NCI-H82 (cell line): ENCODE data around the gene NKTR.

Source experiments
- DNase-seq: peaks from one replicate; lab custom pipeline; 2025; lab: John Stamatoyannopoulos, UW

The NKTR gene

GRCh38 chr3:42681361-42682038 is 81.0 kb downstream of the NKTR start:
- no peak for DNase-seq

GRCh38 chr3:42682301-42683070 is 82.0 kb downstream of the NKTR start:
- no peak for DNase-seq

GRCh38 chr3:42683875-42684598 is 83.6 kb downstream of the NKTR start:
- no peak for DNase-seq

- no peak for DNase-seq
Measured at GRCh38 chr3:42684632-42685362, 84.3 kb downstream of the NKTR start.

GRCh38 chr3:42685363-42685881 is 84.9 kb downstream of the NKTR start, which contains the start of gene KLHL40:
KLHL40 (plus strand) TSS chr3:42685537; CDS start chr3:42685619, 82 bp downstream.
- no peak for DNase-seq

- DNase-seq, result no peak
Measured at GRCh38 chr3:42685891-42686820, 85.7 kb downstream of the NKTR start.

- DNase-seq, result no peak
Measured at GRCh38 chr3:42686832-42687650, 86.6 kb downstream of the NKTR start.

GRCh38 chr3:42688016-42688415 is 87.5 kb downstream of the NKTR start:
- DNase-seq, result no peak

GRCh38 chr3:42688487-42689420 is 88.3 kb downstream of the NKTR start:
- DNase-seq, result no peak

GRCh38 chr3:42689421-42690014 is 89.0 kb downstream of the NKTR start:
- no peak for DNase-seq

- no peak for DNase-seq
Measured at GRCh38 chr3:42690191-42690590, 89.7 kb downstream of the NKTR start.

- no peak for DNase-seq
Measured at GRCh38 chr3:42690766-42691680, 90.5 kb downstream of the NKTR start.

GRCh38 chr3:42691816-42692666 is 91.6 kb downstream of the NKTR start:
- no peak for DNase-seq

- DNase-seq, result no peak
Measured at GRCh38 chr3:42692667-42693529, 92.4 kb downstream of the NKTR start.

- no peak for DNase-seq
Measured at GRCh38 chr3:42693530-42693930, 93.0 kb downstream of the NKTR start.
